ENCODE results near the gene GAPDH.
"Not testable (repeated sequence)": the region's sequence is repeated elsewhere in the genome, so short reads cannot be mapped to it uniquely, and the experiment has no call there.

GAPDH gene

DNA sequence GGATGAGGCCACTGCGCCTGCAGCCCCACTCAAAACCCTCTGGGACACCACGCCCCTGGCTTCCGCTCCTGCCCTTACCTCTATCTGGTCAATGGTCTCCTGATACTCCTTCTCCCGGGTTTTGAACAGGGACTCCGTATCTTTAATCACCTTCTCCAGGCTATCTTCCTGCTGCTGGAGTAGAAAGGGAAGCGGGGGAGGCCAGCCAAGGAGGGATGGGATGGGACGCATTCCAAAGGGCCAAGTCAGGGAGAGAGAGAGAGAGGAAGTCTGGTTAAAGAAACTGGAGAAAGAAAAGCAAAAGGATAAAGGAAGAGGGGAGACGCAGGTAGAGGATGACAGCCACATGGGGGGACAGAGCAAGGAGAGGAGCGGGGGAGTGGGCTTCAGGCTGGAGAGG is 13.7 kb downstream of the GAPDH start:
- no peak for DNase-seq

DNA sequence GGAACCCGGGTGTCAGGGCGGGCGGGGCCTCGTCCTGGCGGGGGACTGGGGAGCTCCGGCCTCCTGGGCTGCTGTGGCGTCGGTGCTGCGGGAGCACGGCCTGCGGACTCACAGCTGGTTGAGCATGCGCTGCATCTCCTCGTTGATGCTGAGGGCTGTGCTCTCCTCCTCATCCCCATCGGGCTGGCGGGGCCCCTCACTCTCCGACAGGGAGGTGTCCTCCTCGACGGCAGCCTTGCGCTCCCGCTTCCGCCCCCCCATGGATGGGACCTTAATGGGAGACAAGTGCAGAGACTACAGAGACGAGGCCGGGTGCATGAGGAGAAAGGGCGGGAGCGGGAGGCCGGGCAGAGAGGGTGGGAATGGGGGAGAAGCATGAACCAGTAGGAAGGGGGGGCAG is 14.2 kb downstream of the GAPDH start:
- DNase-seq, result no peak

- DNase-seq, result no peak
These were observed 14.8 kb downstream of the GAPDH start for GRCh38 chr12:6548966-6549683.

- no peak for DNase-seq
These were observed 15.4 kb downstream of the GAPDH start for GRCh38 chr12:6549684-6550151.

GRCh38 chr12:6550294-6551062 is 16.2 kb downstream of the GAPDH start:
- DNase-seq, result no peak

DNA sequence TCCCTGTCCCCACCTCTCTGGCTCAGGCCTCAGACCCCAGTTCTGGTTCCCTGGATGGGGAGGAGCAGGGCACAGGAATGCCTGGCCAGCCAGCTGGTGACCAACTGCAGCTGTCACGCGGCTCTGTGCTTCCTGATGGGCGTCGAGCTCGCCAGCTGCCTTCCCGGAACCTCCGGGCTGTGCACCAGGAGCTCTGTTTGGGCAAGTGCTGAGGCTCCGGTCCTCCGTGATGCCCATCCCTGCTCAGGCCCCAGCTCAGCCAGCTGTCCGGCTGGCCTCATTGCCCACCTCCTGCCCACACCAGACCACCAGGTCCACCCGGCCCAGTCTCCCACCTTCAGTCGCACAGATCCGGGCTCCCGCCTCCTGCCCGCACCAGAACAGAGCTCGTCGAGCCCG is 16.7 kb downstream of the GAPDH start:
- DNase-seq, result no peak

- no peak for DNase-seq
These were observed 17.3 kb downstream of the GAPDH start for GRCh38 chr12:6551496-6552139.

GRCh38 chr12:6552140-6552551 is 17.8 kb downstream of the GAPDH start:
- DNase-seq, result no peak

- no peak for DNase-seq
These were observed 18.9 kb downstream of the GAPDH start for GRCh38 chr12:6553051-6553868.

GRCh38 chr12:6554168-6555017 is 20.1 kb downstream of the GAPDH start:
- peak; percentile 59 for DNase-seq

DNA sequence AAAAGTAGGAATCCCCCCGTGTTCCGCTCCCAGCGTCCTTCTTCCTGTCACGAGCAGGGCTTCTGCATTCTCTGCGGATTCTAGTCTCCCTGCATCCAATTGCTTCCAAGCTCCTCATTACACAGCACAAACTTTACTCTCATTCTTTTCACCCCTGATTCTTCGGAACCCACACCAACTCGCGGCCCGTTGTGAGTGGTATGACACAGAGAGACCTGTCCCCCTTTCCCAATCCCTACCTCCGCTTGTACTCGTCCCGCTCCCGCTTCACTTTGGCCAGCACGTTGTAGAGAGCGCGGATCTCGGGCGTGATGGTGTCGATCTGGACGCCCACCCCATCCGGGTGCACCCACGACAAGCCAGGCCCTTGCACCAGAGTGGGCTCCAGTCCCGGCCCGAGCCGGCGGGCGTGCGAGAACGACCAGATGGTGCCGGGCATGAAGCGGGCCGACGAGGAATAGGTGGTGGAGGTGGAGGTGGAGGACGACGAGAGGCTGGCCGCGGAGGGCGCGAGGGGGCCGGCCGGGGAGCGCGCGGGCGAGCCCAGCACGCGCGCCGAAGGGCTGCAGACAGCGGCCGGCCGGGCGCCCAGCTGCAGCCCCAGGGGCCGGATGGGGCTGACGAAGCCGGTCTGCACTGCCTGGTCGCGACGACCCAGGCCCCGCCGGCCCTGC is 20.8 kb downstream of the GAPDH start:
- DNase-seq, result no peak

- not testable (repeated sequence) for DNase-seq
These were observed 22.1 kb downstream of the GAPDH start for GRCh38 chr12:6556496-6556817.

DNA sequence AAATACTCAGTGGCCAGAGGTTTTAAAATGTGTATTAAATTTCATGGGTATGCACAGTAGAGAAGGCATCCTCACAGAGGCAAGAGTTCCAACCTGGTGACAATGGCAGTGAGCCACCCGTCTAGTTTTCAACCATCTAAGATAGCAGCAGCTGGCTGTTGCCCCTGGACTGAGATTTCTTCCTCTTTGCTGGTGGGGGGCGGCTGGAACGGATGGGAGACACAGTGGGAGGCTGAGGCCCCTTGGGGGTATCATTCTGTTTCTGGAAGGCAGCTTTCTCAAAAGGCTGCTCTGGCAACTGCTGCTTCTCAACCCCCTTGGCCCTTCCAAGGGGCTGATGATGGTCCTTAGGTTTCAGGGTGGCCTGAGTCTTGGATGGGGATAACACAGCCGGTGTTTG is 22.5 kb downstream of the GAPDH start:
- no peak for DNase-seq

DNA sequence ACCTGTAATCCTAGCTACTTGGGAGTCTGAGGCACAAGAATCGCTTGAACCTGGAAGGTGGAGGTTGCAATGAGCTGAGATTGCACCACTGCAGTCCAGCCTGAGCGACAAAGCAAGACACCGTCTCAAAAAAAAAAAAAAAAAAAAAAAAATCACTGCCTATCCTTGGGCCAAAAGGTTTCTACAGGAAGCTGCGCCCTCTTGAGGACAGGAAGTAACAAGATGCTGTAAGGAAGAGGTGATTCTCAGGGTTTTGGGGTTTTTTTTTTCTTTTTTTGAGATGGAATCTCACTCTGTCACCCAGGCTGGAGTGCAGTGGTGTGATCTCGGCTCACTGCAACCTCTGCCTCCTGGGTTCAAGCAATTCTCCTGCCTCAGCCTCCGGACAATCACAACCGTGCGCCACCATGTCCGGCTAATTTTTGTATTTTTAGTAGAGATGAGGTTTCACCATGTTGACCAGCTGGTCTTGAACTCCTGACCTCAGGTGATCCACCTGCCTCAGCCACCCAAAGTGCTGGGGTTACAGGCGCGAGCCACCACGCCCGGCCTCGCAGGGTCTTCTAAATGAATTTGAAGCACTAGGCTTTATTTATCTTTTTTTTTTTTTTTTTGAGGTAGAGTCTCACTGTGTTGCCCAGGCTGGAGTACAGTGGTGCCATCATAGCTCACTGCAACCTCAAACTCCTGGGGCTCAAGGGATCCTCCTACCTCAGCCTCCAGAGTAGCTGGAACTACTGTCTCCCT is 23.9 kb downstream of the GAPDH start:
- not testable (repeated sequence) for DNase-seq

- no peak for DNase-seq
These were observed 25.2 kb downstream of the GAPDH start for GRCh38 chr12:6559500-6559899.

DNA sequence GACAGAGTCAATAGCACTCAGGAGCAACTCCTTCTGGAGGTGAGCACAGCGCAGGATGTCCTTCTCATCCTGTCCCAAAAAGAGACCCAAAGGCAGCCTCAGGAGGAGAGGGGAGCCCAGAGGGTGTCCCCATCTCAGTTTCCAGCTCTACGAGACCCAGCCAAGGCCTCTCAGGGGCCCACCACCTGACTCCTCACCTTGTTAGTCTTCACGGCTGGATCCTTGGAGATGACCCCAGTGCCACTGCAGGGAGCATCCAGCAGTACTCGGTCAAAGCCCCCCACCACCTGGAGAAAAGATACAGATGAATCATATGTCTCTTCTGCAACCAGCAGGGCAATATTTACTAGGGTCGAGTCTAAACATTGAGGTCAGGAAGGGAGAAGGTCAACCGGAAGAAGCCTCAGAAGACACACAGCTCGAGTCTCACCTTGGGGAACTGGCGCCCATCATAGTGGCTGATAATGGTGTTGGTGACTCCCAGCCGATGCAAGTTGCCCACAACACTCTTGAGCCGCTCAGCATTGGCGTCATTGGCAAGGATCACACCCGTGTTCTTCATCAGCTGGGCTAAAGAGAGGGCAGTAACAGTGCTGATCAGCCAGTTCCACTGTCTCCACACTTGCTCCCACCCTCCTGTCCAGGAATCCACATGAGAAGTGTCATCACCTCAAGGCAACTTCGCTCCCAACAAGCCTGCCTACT is 26.3 kb downstream of the GAPDH start:
- no peak for DNase-seq

- no peak for DNase-seq
These were observed 28.6 kb downstream of the GAPDH start for GRCh38 chr12:6562881-6563280.

- peak; percentile 45 for DNase-seq
These were observed 29.2 kb downstream of the GAPDH start for GRCh38 chr12:6563448-6564050.

- no peak for DNase-seq
These were observed 32.9 kb downstream of the GAPDH start for GRCh38 chr12:6567112-6567670.

All from activated effector memory CD4-positive, alpha-beta T cell treated with Interleukin-2 at 50 U/mL for 16 hours (primary cell).